Mononuclear cell (primary cell): ENCODE measurements around the gene SEMA4A. TPM values are rescaled to one million over a fixed set of nuclear protein-coding genes. Genes with fewer than 3 reads are reported as not detected.

Experiments used
- H3K27me3 ChIP-seq: 2 replicates; pipeline ENCODE4 v1.6.0; 2011; ENCODE audit warnings: low read length, control low read depth; ENCODE audit not compliant: insufficient read depth
- H3K4me1 ChIP-seq: 2 replicates; pipeline ENCODE4 v1.5.1; 2011; ENCODE audit warnings: mild to moderate bottlenecking, low read length, control low read depth; ENCODE audit not compliant: insufficient read depth
- H3K4me3 ChIP-seq: 2 replicates; pipeline ENCODE4 v1.5.1; 2011; ENCODE audit warnings: mild to moderate bottlenecking, low read length, moderate library complexity
- H3K9me3 ChIP-seq: 2 replicates; pipeline ENCODE4 v1.5.1; 2011; ENCODE audit warnings: low read depth, mild to moderate bottlenecking, control low read depth, low read length
- total RNA-seq: library from RNA; depleted of rRNA; stranded (reverse); fragments of >200 nt; gene quantifications from one replicate; pipeline ENCODE4 v1.2.3, GENCODE V29; 2012

Gene SEMA4A
- total RNA-seq, 1 donor: 30.4 TPM

- Histone ChIP-seq H3K4me1 (peaks cover 32% of the 10 kb centered on the region), H3K4me3 (no peak overlapping the region), H3K9me3 (no peaks in the 10 kb centered on the region), H3K27me3 (no peaks in the 10 kb centered on the region)
Measured at GRCh38 chr1:156143765-156144489, 9.5 kb upstream of the SEMA4A start.

GRCh38 chr1:156144742-156145141 is 8.6 kb upstream of the SEMA4A start:
- Histone ChIP-seq H3K27me3 (no peaks in the 10 kb centered on the region), H3K4me1 (peaks cover 41% of the 10 kb centered on the region), H3K9me3 (no peaks in the 10 kb centered on the region), H3K4me3 (no peak overlapping the region)

DNA sequence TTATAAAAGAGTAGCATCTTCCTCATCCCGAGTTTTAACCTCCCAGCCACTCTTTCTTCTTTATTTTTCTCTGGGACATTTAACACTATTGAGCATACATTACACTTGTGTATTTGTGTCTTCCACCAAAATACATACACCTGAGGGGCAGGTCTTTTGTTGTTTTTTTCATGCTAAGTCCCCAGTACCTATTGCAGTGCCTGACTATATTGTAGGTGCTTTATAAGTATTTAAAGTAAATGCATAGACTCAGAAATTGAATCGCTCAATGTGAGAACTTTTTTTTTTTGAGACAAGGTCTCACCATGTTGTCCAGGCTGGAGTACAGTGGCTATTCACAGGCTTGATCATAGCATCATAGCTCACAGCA is 7.8 kb upstream of the SEMA4A start:
- H3K9me3 ChIP-seq: no peaks in the 10 kb centered on the region
- H3K27me3 ChIP-seq: no peaks in the 10 kb centered on the region
- H3K4me1 ChIP-seq: peaks cover 50% of the 10 kb centered on the region
- H3K4me3 ChIP-seq: no peak overlapping the region

GRCh38 chr1:156146020-156146768 is 7.2 kb upstream of the SEMA4A start:
- Histone ChIP-seq H3K27me3 (no peaks in the 10 kb centered on the region), H3K4me1 (peaks cover 55% of the 10 kb centered on the region), H3K9me3 (no peaks in the 10 kb centered on the region), H3K4me3 (no peak overlapping the region)

DNA sequence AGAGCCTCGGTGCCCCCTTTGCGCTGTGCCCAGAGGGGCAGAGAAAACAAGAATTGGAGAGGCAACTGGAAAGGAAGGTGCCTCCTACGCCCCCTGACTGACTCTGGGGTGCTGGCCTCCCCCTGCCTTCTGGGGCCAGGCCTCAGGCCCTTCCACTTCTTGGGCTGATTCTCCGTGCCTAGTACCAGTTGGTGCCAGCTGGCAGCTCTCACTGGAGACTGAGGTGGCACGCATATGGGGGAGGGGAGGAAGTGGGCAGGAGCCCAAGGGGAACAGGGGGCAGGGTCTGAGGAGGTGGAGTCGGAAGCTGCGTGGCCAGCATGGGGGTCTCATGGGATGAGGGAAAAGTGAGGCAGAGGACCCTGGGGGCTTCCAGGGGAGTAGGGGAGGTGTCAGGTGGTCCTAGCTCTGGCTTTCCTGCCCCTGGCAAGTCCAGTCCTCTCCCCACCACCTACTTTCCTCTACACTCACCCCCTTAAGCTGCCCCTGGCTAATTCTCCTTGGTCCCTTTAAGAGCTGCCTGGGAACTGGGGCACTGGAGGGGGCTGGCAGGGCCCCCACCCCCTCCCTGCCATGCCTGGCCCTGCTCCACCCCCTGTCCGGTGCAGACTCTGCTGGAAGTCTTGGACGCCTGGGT is 6.5 kb upstream of the SEMA4A start:
- Histone ChIP-seq H3K4me1 (peaks cover 62% of the 10 kb centered on the region), H3K27me3 (no peaks in the 10 kb centered on the region), H3K4me3 (no peak overlapping the region), H3K9me3 (no peaks in the 10 kb centered on the region)

- no peaks in the 10 kb centered on the region for H3K27me3 ChIP-seq
- no peak overlapping the region for H3K4me3 ChIP-seq
- peaks cover 75% of the 10 kb centered on the region for H3K4me1 ChIP-seq
- H3K9me3 ChIP-seq: no peaks in the 10 kb centered on the region
Measured at GRCh38 chr1:156148216-156148615, 5.2 kb upstream of the SEMA4A start.

DNA sequence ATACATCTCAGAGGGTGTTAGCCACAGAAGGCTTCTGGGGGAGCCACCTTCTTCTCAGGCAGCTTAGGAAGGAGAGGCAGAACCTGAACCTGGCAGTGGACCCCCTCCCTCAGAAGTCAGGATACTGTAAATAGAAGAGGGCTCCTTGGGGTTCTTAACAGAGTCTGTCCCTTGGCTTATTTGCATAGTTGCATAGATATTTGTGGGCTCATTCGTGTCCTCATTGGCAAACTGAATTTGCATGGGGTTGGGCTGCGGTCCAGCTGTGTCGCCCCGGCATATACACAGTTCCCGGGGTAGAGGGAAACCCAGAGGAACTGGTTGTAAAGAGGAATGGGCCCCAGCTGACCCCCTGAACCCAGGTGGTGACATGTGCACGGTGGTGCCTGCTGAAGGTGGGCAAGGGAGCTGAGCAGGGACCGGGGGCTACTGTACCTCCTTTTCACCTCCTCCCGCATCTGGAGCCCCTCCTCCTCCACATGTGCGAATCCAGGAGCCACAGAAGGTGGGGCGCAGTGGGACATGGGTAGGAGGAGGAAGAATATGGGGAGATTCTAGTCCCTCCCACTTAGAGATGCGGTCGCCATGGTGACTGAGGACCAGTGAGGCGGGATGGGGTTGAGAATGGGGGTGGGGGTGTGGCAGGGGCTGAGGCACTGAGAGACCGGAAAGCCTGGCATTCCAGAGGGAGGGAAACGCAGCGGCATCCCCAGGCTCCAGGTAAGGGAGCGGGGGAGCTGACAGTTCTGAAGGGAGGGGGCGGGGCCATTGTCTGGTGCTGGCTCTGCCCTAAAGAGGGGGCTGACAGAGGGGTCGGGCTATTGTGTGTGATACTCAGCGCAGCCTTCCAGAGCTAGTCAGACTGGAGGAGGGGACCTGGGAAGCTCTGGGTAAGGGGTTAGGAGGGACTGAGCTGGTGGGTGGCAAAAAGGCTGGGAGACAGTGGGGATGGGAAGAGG is 3.7 kb upstream of the SEMA4A start:
- no peak overlapping the region for H3K4me3 ChIP-seq
- H3K4me1 ChIP-seq: peaks cover 88% of the 10 kb centered on the region
- no peaks in the 10 kb centered on the region for H3K27me3 ChIP-seq
- no peaks in the 10 kb centered on the region for H3K9me3 ChIP-seq

GRCh38 chr1:156150333-156151011 is 2.9 kb upstream of the SEMA4A start:
- Histone ChIP-seq H3K4me1 (peaks cover 96% of the 10 kb centered on the region), H3K4me3 (no peak overlapping the region), H3K9me3 (no peaks in the 10 kb centered on the region), H3K27me3 (no peaks in the 10 kb centered on the region)

GRCh38 chr1:156151093-156151688 is 2.2 kb upstream of the SEMA4A start:
- Histone ChIP-seq H3K4me3 (no peak overlapping the region), H3K9me3 (no peaks in the 10 kb centered on the region), H3K27me3 (no peaks in the 10 kb centered on the region), H3K4me1 (peaks cover 98% of the 10 kb centered on the region)

DNA sequence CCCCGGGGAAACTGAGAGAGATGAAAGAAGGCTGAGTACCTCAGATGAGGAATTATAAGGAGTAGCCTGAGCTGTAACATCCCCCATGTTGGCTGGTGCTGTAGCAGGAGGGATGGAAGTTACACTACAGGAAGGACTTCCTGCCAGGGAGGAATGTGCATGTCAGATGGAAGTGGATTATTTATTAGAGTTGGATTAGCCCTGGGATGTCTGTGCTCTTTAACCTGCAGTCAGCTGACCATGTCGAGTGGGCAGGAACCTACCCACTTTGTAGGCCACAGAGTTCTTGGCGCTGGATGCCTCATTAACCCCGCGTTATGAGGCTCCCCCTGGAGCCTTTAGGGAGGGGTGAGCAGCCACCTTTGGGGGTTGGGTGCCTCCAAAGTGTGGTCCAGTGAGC is 757 bp upstream of the SEMA4A start:
- Histone ChIP-seq H3K27me3 (no peaks in the 10 kb centered on the region), H3K4me1 (peaks cover 90% of the 10 kb centered on the region), H3K4me3 (no peak overlapping the region), H3K9me3 (no peaks in the 10 kb centered on the region)

GRCh38 chr1:156154317-156154749 is 948 bp downstream of the SEMA4A start:
- peaks cover 74% of the 10 kb centered on the region for H3K4me1 ChIP-seq
- H3K4me3 ChIP-seq: peak overlapping the region; percentile 48
- no peaks in the 10 kb centered on the region for H3K27me3 ChIP-seq
- H3K9me3 ChIP-seq: no peaks in the 10 kb centered on the region

- no peaks in the 10 kb centered on the region for H3K9me3 ChIP-seq
- H3K4me1 ChIP-seq: peaks cover 73% of the 10 kb centered on the region
- H3K4me3 ChIP-seq: peak overlapping the region; percentile 48
- no peaks in the 10 kb centered on the region for H3K27me3 ChIP-seq
Measured at GRCh38 chr1:156155756-156156510, 2.5 kb downstream of the SEMA4A start.

GRCh38 chr1:156157506-156157905 is 4.1 kb downstream of the SEMA4A start:
- H3K9me3 ChIP-seq: no peaks in the 10 kb centered on the region
- no peaks in the 10 kb centered on the region for H3K27me3 ChIP-seq
- H3K4me3 ChIP-seq: no peak overlapping the region
- peaks cover 57% of the 10 kb centered on the region for H3K4me1 ChIP-seq
